ENCODE results near the gene PAX8.

The PAX8 gene

GRCh38 chr2:113240915-113241911 lies 37.5 kb downstream of the PAX8 start:
- H3K27ac ChIP-seq, result no peak overlapping the region

GRCh38 chr2:113240150-113240914 lies 38.4 kb downstream of the PAX8 start:
- no peak for TF ChIP-seq CTCF (IDR thresholded peaks at IDR 0.05)
- H3K27ac ChIP-seq, result peak overlapping the region; percentile 35; the same call in 1 of the 2 replicates

More at GRCh38 chr2:113240915-113241911, 37.5 kb downstream of the PAX8 start:
- TF ChIP-seq ZFX (IDR thresholded peaks at IDR 0.05; ENCODE audit: borderline replicate concordance) (no peak), CTCF (IDR thresholded peaks at IDR 0.05) (no peak)

GRCh38 chr2:113238871-113239839 lies 39.6 kb downstream of the PAX8 start:
- H3K27ac ChIP-seq, result peak overlapping the region; percentile 35; the same call in 1 of the 2 replicates
- TF ChIP-seq ZFX (IDR thresholded peaks at IDR 0.05; ENCODE audit: borderline replicate concordance) (no peak), CTCF (IDR thresholded peaks at IDR 0.05) (no peak)

GRCh38 chr2:113237604-113238160 lies 41.0 kb downstream of the PAX8 start:
- TF ChIP-seq CTCF (IDR thresholded peaks at IDR 0.05), result no peak
- TF ChIP-seq ZFX (IDR thresholded peaks at IDR 0.05; ENCODE audit: borderline replicate concordance), result no peak
- H3K27ac ChIP-seq, result 0 out of 2 replicates have a peak overlapping the region, but pooled peaks have one; percentile 27

- peak overlapping the region; percentile 27 for H3K27ac ChIP-seq
- TF ChIP-seq ZFX (IDR thresholded peaks at IDR 0.05; ENCODE audit: borderline replicate concordance) (no peak), CTCF (IDR thresholded peaks at IDR 0.05) (no peak)
These were observed 42.2 kb downstream of the PAX8 start for GRCh38 chr2:113236367-113237159.

- peak overlapping the region; percentile 67 for H3K27ac ChIP-seq
These were observed 43.1 kb downstream of the PAX8 start for GRCh38 chr2:113235347-113236226.

Measured in 22Rv1 (cell line).